ENCODE data around the gene EIF3J. TPM values are rescaled to one million over a fixed set of nuclear protein-coding genes. Genes with fewer than 3 reads are reported as not detected.
A peak's percentile ranks its signal among the peaks of the same experiment; 100 is the strongest.
"Not testable (repeated sequence)": the region's sequence is repeated elsewhere in the genome, so short reads cannot be mapped to it uniquely, and the experiment has no call there.

Gene EIF3J
- total RNA-seq, 1 donor from 2014 or later: 78.9 TPM

DNA sequence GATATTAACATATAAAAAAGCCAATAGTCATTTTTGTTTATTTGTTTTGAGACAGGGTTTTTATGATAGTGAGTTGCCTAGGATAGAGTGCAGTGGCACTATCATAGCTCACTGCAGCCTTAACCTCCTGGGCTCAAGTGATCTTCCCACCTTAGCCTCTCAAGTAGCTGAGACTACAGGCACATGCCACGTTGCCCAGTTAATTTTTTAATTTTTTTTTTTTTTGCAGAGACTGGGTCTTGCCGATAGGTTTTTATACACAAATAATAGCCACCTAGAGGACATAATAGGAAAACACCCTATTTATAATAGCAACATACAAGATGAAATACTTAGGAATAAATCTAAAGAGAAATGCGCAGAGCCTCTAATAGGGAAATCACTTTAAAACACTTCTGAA lies 13.3 kb downstream of the EIF3J start:
- TF ChIP-seq CTCF (IDR thresholded peaks at IDR 0.05): no peak
- ATAC-seq (ENCODE audit: low read depth) (peak; percentile 53), DNase-seq (no peak)
- Mint-ChIP-seq H3K27ac (no peak overlapping the region), H3K4me3 (no peak overlapping the region), H3K4me1 (peaks cover 26% of the 10 kb centered on the region), H3K36me3 (ENCODE audit: low read depth) (peaks cover 49% of the 10 kb centered on the region), H3K9me3 (no peaks in the 10 kb centered on the region), H3K27me3 (no peaks in the 10 kb centered on the region)
- ChIA-PET POLR2A (interaction anchor here (0.7 to 0.8 kb wide), 2 partner anchors 34 to 49 kb away, joined by 3 to 4 read pairs; no protein-coding TSS in a partner anchor), CTCF (interaction anchor here (0.6 to 1.1 kb wide), 2 partner anchors 10 to 28 kb away, joined by 3 to 4 read pairs; no protein-coding TSS in a partner anchor)
- intact Hi-C loops (cut with micrococcal nuclease): loop anchor here (1.0 to 2.0 kb wide), 2 partner anchors 13 to 15 kb away; partner anchors contain the start of gene EIF3J

- ATAC-seq (ENCODE audit: low read depth) (no peak), DNase-seq (no peak)
- no peak overlapping the region for H3K4me3 Mint-ChIP-seq
- H3K27ac Mint-ChIP-seq: peak overlapping the region; percentile 32
- intact Hi-C loops (cut with micrococcal nuclease): loop anchor here (1.0 to 2.0 kb wide), 2 partner anchors 13 to 14 kb away; partner anchors contain the start of gene EIF3J
- TF ChIP-seq CTCF (IDR thresholded peaks at IDR 0.05): no peak
- no peaks in the 10 kb centered on the region for H3K27me3 Mint-ChIP-seq
- peaks cover 54% of the 10 kb centered on the region for H3K36me3 Mint-ChIP-seq (ENCODE audit: low read depth)
- H3K4me1 Mint-ChIP-seq: peaks cover 23% of the 10 kb centered on the region
- H3K9me3 Mint-ChIP-seq: no peaks in the 10 kb centered on the region
- POLR2A ChIA-PET: interaction anchor here (0.8 kb wide), 1 partner anchor 49 kb away, joined by 4 read pairs; no protein-coding TSS in a partner anchor
- CTCF ChIA-PET: interaction anchor here (1.1 kb wide), 1 partner anchor 10 kb away, joined by 3 read pairs; no protein-coding TSS in a partner anchor
These were observed 13.8 kb downstream of the EIF3J start for GRCh38 chr15:44550734-44551133.

DNA sequence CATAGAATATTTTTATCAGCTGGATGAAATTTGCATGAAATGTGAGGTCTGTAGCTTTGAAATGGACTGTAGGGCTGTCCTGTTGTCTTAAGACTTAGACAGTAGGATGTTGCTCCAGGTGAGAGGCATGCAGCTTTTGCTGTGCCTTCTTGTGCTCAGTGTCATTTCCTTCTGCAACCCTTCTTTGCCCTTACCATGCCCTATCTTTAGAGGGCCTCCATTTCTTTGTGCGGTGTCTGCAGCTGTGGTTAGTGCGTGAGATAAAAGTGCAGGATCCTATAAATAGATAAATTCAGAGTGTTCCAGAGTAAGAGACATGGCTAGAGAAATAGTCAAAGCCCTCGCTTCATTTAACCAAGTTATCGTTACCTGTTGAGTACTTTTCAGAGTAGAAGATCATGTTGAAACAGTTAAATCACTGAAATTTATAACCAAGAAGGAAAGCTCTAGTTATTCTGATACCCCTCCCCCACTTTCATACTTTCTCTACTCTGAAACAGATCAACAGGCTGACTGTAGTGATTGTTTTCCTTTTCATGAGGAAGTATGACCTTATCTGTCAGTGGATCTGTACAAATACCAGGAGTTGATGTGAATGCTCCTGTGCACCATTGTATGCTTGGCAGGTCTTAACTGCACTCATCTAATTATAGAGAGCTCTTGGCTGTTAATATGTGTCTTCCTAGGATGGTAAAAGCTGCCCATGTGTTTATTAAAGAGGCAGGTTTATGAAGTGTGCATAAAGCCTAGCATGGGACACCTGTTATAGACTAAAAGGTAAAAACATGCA lies 18.2 kb downstream of the EIF3J start:
- TF ChIP-seq CTCF (IDR thresholded peaks at IDR 0.05): no peak
- DNase-seq: no peak
- H3K36me3 Mint-ChIP-seq (ENCODE audit: low read depth): peaks cover 74% of the 10 kb centered on the region
- no peak overlapping the region for H3K4me3 Mint-ChIP-seq
- intact Hi-C loops (cut with micrococcal nuclease): no loop called here
- peaks cover 11% of the 10 kb centered on the region for H3K4me1 Mint-ChIP-seq
- H3K27ac Mint-ChIP-seq: no peak overlapping the region
- ChIA-PET POLR2A (interaction anchor here (0.6 to 1.7 kb wide), 2 partner anchors 9 to 375 kb away, joined by 3 to 15 read pairs; no protein-coding TSS in a partner anchor), CTCF (no interaction called here)
- H3K27me3 Mint-ChIP-seq: no peaks in the 10 kb centered on the region
- ATAC-seq (ENCODE audit: low read depth): no peak
- no peaks in the 10 kb centered on the region for H3K9me3 Mint-ChIP-seq

DNA sequence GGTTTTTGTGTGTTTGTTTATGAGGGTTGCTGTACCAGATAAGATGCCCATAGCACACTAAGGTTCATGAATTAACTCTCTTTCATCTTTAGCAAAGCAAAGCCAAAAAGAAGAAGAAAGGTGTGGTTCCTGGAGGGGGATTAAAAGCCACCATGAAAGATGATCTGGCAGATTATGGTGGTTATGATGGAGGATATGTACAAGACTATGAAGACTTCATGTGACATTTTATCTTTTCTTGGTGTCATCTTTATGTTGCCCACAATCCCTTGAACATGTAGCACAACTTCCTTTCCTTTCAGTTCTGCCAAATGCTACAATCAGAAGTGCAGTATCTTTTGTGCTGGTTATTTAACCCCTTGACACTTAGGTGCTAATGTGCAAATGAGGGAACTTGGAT lies 24.0 kb downstream of the EIF3J start:
- H3K9me3 Mint-ChIP-seq; H3K27me3 Mint-ChIP-seq; H3K4me1 Mint-ChIP-seq; ATAC-seq (ENCODE audit: low read depth); H3K27ac Mint-ChIP-seq; DNase-seq; POLR2A ChIA-PET; H3K4me3 Mint-ChIP-seq; intact Hi-C loops (cut with micrococcal nuclease); CTCF ChIA-PET: not testable (repeated sequence)
- H3K36me3 Mint-ChIP-seq (ENCODE audit: low read depth): peaks cover 86% of the 10 kb centered on the region

DNA sequence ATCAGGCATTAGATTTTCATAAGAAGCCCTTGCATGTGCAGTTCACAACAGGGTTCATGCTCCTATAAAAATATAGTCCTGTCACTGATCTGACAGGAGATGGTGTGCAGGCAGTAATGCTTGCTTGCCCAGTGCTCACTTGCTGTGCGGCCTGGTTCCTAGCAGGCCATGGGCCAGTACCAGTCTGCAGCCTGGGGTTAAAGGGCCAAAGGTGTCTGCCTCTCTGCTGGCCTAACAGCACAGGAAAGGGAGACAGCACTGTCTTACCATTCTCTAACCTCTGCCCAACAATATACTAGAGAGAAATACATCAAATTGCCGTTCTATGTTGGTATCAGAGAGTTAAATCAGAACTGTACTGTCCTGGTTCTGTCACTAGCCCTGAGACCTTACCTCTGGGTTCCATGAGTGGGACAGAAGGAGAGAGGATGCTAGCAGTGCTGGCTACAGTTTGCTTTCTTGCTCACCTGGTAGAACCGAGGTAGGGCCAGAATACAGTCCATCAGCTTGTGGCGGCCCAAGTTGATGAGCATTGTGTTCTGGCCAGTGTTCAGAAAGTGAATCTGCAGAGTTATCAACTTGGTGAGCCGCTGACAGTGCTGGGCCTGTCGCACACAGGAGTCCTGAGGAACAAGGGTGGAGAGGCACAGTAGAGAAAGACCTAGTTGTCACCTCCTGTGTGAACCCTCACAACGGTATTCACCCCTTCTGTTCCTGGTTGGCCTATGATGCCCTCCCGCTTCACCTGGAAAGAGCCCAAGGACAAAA lies 28.6 kb downstream of the EIF3J start:
- H3K27ac Mint-ChIP-seq: no peak overlapping the region
- no peak for DNase-seq
- peaks cover 84% of the 10 kb centered on the region for H3K36me3 Mint-ChIP-seq (ENCODE audit: low read depth)
- CTCF ChIA-PET: no interaction called here
- ATAC-seq (ENCODE audit: low read depth): no peak
- no peaks in the 10 kb centered on the region for H3K4me1 Mint-ChIP-seq
- H3K4me3 Mint-ChIP-seq: no peak overlapping the region
- TF ChIP-seq CTCF (IDR thresholded peaks at IDR 0.05): no peak
- no peaks in the 10 kb centered on the region for H3K27me3 Mint-ChIP-seq
- H3K9me3 Mint-ChIP-seq: no peaks in the 10 kb centered on the region
- POLR2A ChIA-PET: no interaction called here
- intact Hi-C loops (cut with micrococcal nuclease): loop anchor here (2.0 kb wide), 1 partner anchor 15 kb away; no protein-coding TSS in a partner anchor

Measured in activated B cell treated with CpG ODN at 0.5 μM for 24 hours (primary cell).